Naive thymus-derived CD8-positive, alpha-beta T cell (primary cell): Measurements from ENCODE around the gene RIPPLY3. TPM values are rescaled to one million over a fixed set of nuclear protein-coding genes. Genes with fewer than 3 reads are reported as not detected.
"Not testable (repeated sequence)": the region's sequence is repeated elsewhere in the genome, so short reads cannot be mapped to it uniquely, and the experiment has no call there.

Source experiments
- ATAC-seq, 2 donors: fragments of 150-1000 bp; cut with Tn5 transposase in 1 of 2; sonication (Bioruptor Pico), chemical (Tn5 transposase) in 1 of 2; 1 replicate in 1 of 2; 2 replicates in 1 of 2; pipeline ENCODE4 v1.10.0; 2021; ENCODE audit warnings: mild to moderate bottlenecking in 2 of 2, moderate library complexity in 2 of 2
- POLR2A ChIA-PET: fragments of 350-600 bp; sonication (Branson Sonifier 250); formaldehyde crosslinking; loops from one replicate; lab custom pipeline; 2021; ENCODE audit warnings: antibody characterized with exemption; lab: Charles Lee
- DNase-seq, 10 donors: peaks; one replicate each; pipeline versions ENCODE4 v3.0.0 to v3.0.0-alpha.2; 2020 to 2022
- H3K27ac Mint-ChIP-seq, 10 donors: one replicate each; pipeline ENCODE4 v1.8.0; 2020 to 2022; ENCODE audit warnings: mild to moderate bottlenecking in 10 of 10, mixed read lengths in 10 of 10, moderate library complexity in 4 of 10, inconsistent platforms in 1 of 10
- H3K27me3 Mint-ChIP-seq, 5 donors: one replicate each; pipeline ENCODE4 v1.8.0; 2021 to 2022; ENCODE audit warnings: mixed read lengths in 5 of 5
- H3K36me3 Mint-ChIP-seq, 3 donors: one replicate each; pipeline ENCODE4 v1.8.0; 2020 to 2022; ENCODE audit warnings: mixed read lengths in 3 of 3, mild to moderate bottlenecking in 2 of 3, inconsistent platforms in 1 of 3
- H3K4me1 Mint-ChIP-seq, 4 donors: one replicate each; pipeline ENCODE4 v1.8.0; 2021 to 2022; ENCODE audit warnings: mixed read lengths in 4 of 4
- H3K4me3 Mint-ChIP-seq, 10 donors: one replicate each; pipeline ENCODE4 v1.8.0; 2020 to 2022; ENCODE audit warnings: mild to moderate bottlenecking in 10 of 10, mixed read lengths in 10 of 10, moderate library complexity in 6 of 10, inconsistent platforms in 1 of 10
- H3K9me3 Mint-ChIP-seq, 9 donors: one replicate each; pipeline ENCODE4 v1.8.0; 2020 to 2022; ENCODE audit warnings: mixed read lengths in 9 of 9, mild to moderate bottlenecking in 3 of 9, inconsistent platforms in 1 of 9, moderate library complexity in 1 of 9
- polyA plus RNA-seq, 3 donors: library from polyadenylated mRNA; unstranded; fragments of 300-500 nt; fragmentation: Illumina TruSeq; gene quantifications; one replicate each; pipeline ENCODE4 v1.2.3, GENCODE V29; 2021
- total RNA-seq, 8 experiments: library from RNA in 2 of 8; stranded (reverse) in 2 of 8; gene quantifications; one replicate each; pipeline ENCODE4 v1.2.3 and lab custom pipeline; 2021 to 2026

RIPPLY3 gene
- total and polyA plus RNA-seq, 5 experiments from 2014 or later, result not detected

GRCh38 chr21:37036177-37036576, 29.7 kb downstream of the RIPPLY3 start:
- POLR2A ChIA-PET, result interaction anchor here (0.7 kb wide), 1 partner anchor 47 kb away, joined by 3 read pairs; no protein-coding TSS in a partner anchor
- ATAC-seq, result no peak

GRCh38 chr21:37039411-37040075, 33.0 kb downstream of the RIPPLY3 start:
- no peak for ATAC-seq

More at GRCh38 chr21:37036177-37036576, 29.7 kb downstream of the RIPPLY3 start:
- no peaks in the 10 kb centered on the region for H3K9me3 Mint-ChIP-seq
- H3K27me3 Mint-ChIP-seq, result peaks cover 0 to 9% (median 5%) of the 10 kb centered on the region in 5 donors
- DNase-seq, result no peak
- H3K36me3 Mint-ChIP-seq, result no peaks in the 10 kb centered on the region
- H3K27ac Mint-ChIP-seq, result no peak overlapping the region
- no peaks in the 10 kb centered on the region for H3K4me1 Mint-ChIP-seq
- no peak overlapping the region for H3K4me3 Mint-ChIP-seq

GRCh38 chr21:37040212-37040611, 33.7 kb downstream of the RIPPLY3 start:
- POLR2A ChIA-PET, result no interaction called here

More at GRCh38 chr21:37039411-37040075, 33.0 kb downstream of the RIPPLY3 start:
- Mint-ChIP-seq H3K9me3 (no peaks in the 10 kb centered on the region), H3K4me3 (no peak overlapping the region), H3K27me3 (peaks cover 0 to 6% (median 3%) of the 10 kb centered on the region in 5 donors), H3K27ac (peak overlapping the region in 1 of 10 donors; percentile 49), H3K36me3 (no peaks in the 10 kb centered on the region), H3K4me1 (peaks cover 0 to 3% (median under 1%) of the 10 kb centered on the region in 4 donors)
- DNase-seq, result no peak
- POLR2A ChIA-PET, result no interaction called here

GRCh38 chr21:37041706-37042271, 35.3 kb downstream of the RIPPLY3 start:
- peaks cover 0 to 1% (median 0%) of the 10 kb centered on the region in 3 donors for H3K36me3 Mint-ChIP-seq
- H3K9me3 Mint-ChIP-seq, result no peaks in the 10 kb centered on the region
- H3K27me3 Mint-ChIP-seq, result peaks cover 0 to 6% (median 3%) of the 10 kb centered on the region in 5 donors
- DNase-seq (no peak), ATAC-seq (no peak)
- no peak overlapping the region for H3K27ac Mint-ChIP-seq
- POLR2A ChIA-PET, result no interaction called here
- no peak overlapping the region for H3K4me3 Mint-ChIP-seq
- H3K4me1 Mint-ChIP-seq, result peaks cover 6 to 14% (median 11%) of the 10 kb centered on the region in 4 donors

More at GRCh38 chr21:37040212-37040611, 33.7 kb downstream of the RIPPLY3 start:
- ATAC-seq (no peak), DNase-seq (no peak)
- Mint-ChIP-seq H3K36me3 (no peaks in the 10 kb centered on the region), H3K9me3 (no peaks in the 10 kb centered on the region), H3K27ac (no peak overlapping the region), H3K4me3 (no peak overlapping the region), H3K27me3 (peaks cover 0 to 6% (median 0%) of the 10 kb centered on the region in 5 donors), H3K4me1 (peaks cover 6 to 8% (median 6%) of the 10 kb centered on the region in 4 donors)

- no peak overlapping the region for H3K4me3 Mint-ChIP-seq
- peaks cover 0 to 6% (median 3%) of the 10 kb centered on the region in 5 donors for H3K27me3 Mint-ChIP-seq
- H3K36me3 Mint-ChIP-seq, result peaks cover 0 to 1% (median 0%) of the 10 kb centered on the region in 3 donors
- peaks cover 6 to 14% (median 11%) of the 10 kb centered on the region in 4 donors for H3K4me1 Mint-ChIP-seq
- H3K27ac Mint-ChIP-seq, result peak overlapping the region in 3 of 10 donors; percentile 15 to 70 (median 19)
- POLR2A ChIA-PET, result interaction anchor here (0.7 kb wide), 2 partner anchors 85 to 495 kb away, joined by 4 read pairs; no protein-coding TSS in a partner anchor
- DNase-seq (no peak), ATAC-seq (no peak)
- H3K9me3 Mint-ChIP-seq, result no peaks in the 10 kb centered on the region
Observed at GRCh38 chr21:37043818-37044217, 37.3 kb downstream of the RIPPLY3 start.

GRCh38 chr21:37044643-37045042, 38.1 kb downstream of the RIPPLY3 start:
- Mint-ChIP-seq H3K9me3 (no peaks in the 10 kb centered on the region), H3K27ac (peak overlapping the region in 2 of 10 donors; percentile 17 to 68), H3K36me3 (peaks cover 0 to 1% (median 0%) of the 10 kb centered on the region in 3 donors), H3K27me3 (peaks cover 0 to 5% (median 2%) of the 10 kb centered on the region in 5 donors), H3K4me1 (peaks cover 6 to 14% (median 11%) of the 10 kb centered on the region in 4 donors), H3K4me3 (peak overlapping the region in 4 of 10 donors; percentile 18 to 64 (median 22))
- DNase-seq, result no peak
- ATAC-seq, result no peak
- POLR2A ChIA-PET, result no interaction called here

- POLR2A ChIA-PET, result no interaction called here
- DNase-seq (peak in 6 of 10 donors; percentile 10 to 46 (median 22)), ATAC-seq (peak; percentile 84 to 99)
- Mint-ChIP-seq H3K9me3 (no peaks in the 10 kb centered on the region), H3K4me3 (peak overlapping the region in 6 of 10 donors; percentile 3 to 56 (median 22)), H3K27ac (peak overlapping the region in 4 of 10 donors; percentile 17 to 68 (median 28)), H3K4me1 (peaks cover 6 to 14% (median 11%) of the 10 kb centered on the region in 4 donors), H3K27me3 (peaks cover 0 to 5% (median 0%) of the 10 kb centered on the region in 5 donors), H3K36me3 (peaks cover 0 to 1% (median 0%) of the 10 kb centered on the region in 3 donors)
Observed at GRCh38 chr21:37045149-37045548, 38.6 kb downstream of the RIPPLY3 start.

- no peaks in the 10 kb centered on the region for H3K9me3 Mint-ChIP-seq
- peaks cover 0 to 5% (median 0%) of the 10 kb centered on the region in 5 donors for H3K27me3 Mint-ChIP-seq
- DNase-seq (no peak), ATAC-seq (no peak)
- POLR2A ChIA-PET, result no interaction called here
- no peak overlapping the region for H3K27ac Mint-ChIP-seq
- H3K36me3 Mint-ChIP-seq, result peaks cover 0 to 1% (median 0%) of the 10 kb centered on the region in 3 donors
- peaks cover 6 to 14% (median 11%) of the 10 kb centered on the region in 4 donors for H3K4me1 Mint-ChIP-seq
- H3K4me3 Mint-ChIP-seq, result peak overlapping the region in 2 of 10 donors; percentile 19 to 56
Observed at GRCh38 chr21:37045556-37045955, 39.1 kb downstream of the RIPPLY3 start.

GRCh38 chr21:37047079-37047478, 40.6 kb downstream of the RIPPLY3 start:
- H3K4me3 Mint-ChIP-seq, result no peak overlapping the region
- H3K27me3 Mint-ChIP-seq, result peaks cover 0 to 5% (median 0%) of the 10 kb centered on the region in 5 donors
- POLR2A ChIA-PET, result no interaction called here
- H3K9me3 Mint-ChIP-seq, result no peaks in the 10 kb centered on the region
- H3K36me3 Mint-ChIP-seq, result peaks cover 0 to 1% (median 0%) of the 10 kb centered on the region in 3 donors
- H3K27ac Mint-ChIP-seq, result peak overlapping the region in 1 of 10 donors; percentile 38
- ATAC-seq, result no peak
- H3K4me1 Mint-ChIP-seq, result peaks cover 6 to 14% (median 11%) of the 10 kb centered on the region in 4 donors
- DNase-seq, result no peak

- H3K4me3 Mint-ChIP-seq, ATAC-seq, DNase-seq, H3K9me3 Mint-ChIP-seq, H3K36me3 Mint-ChIP-seq, H3K27ac Mint-ChIP-seq, H3K27me3 Mint-ChIP-seq, POLR2A ChIA-PET: not testable (repeated sequence)
- H3K4me1 Mint-ChIP-seq, result peaks cover 1 to 10% (median 9%) of the 10 kb centered on the region in 4 donors
Observed at GRCh38 chr21:37049741-37050140, 43.2 kb downstream of the RIPPLY3 start.

- ATAC-seq (no peak), DNase-seq (no peak)
- POLR2A ChIA-PET, result no interaction called here
- Mint-ChIP-seq H3K9me3 (no peaks in the 10 kb centered on the region), H3K36me3 (no peaks in the 10 kb centered on the region), H3K27me3 (no peaks in the 10 kb centered on the region), H3K4me1 (peaks cover 0 to 5% (median 2%) of the 10 kb centered on the region in 4 donors), H3K4me3 (no peak overlapping the region), H3K27ac (no peak overlapping the region)
Observed at GRCh38 chr21:37055271-37055855, 48.9 kb downstream of the RIPPLY3 start.

- H3K4me1 Mint-ChIP-seq, result peaks cover 0 to 8% (median 4%) of the 10 kb centered on the region in 4 donors
- H3K9me3 Mint-ChIP-seq, result no peaks in the 10 kb centered on the region
- DNase-seq (no peak), ATAC-seq (no peak)
- H3K27ac Mint-ChIP-seq, result no peak overlapping the region
- no peaks in the 10 kb centered on the region for H3K36me3 Mint-ChIP-seq
- no peak overlapping the region for H3K4me3 Mint-ChIP-seq
- POLR2A ChIA-PET, result no interaction called here
- H3K27me3 Mint-ChIP-seq, result no peaks in the 10 kb centered on the region
Observed at GRCh38 chr21:37057614-37058013, 51.1 kb downstream of the RIPPLY3 start.
